Activated B cell treated with CpG ODN at 0.5 μM for 24 hours (primary cell): Measurements from ENCODE around the gene GABBR2. TPM values are rescaled to one million over a fixed set of nuclear protein-coding genes. Genes with fewer than 3 reads are reported as not detected.

Source experiments
- ATAC-seq: fragments of 200-7000 bp; cut with Tn5 transposase; one replicate; pipeline ENCODE4 v1.10.0; 2021; ENCODE audit warnings: low read depth, mild to moderate bottlenecking, moderate library complexity
- CTCF ChIA-PET: fragments of 350-600 bp; sonication (Branson Sonifier 250); formaldehyde crosslinking; loops from one replicate; lab custom pipeline; 2021; ENCODE audit warnings: antibody characterized with exemption; lab: Charles Lee
- POLR2A ChIA-PET: fragments of 350-600 bp; sonication (Branson Sonifier 250); formaldehyde crosslinking; loops from one replicate; lab custom pipeline; 2021; ENCODE audit warnings: antibody characterized with exemption; lab: Charles Lee
- DNase-seq: peaks from one replicate; pipeline ENCODE4 v3.0.0; 2022
- H3K27ac Mint-ChIP-seq: one replicate; pipeline ENCODE4 v1.8.0; 2020; ENCODE audit warnings: mixed read lengths
- H3K27me3 Mint-ChIP-seq: one replicate; pipeline ENCODE4 v1.8.0; 2021; ENCODE audit warnings: mixed read lengths
- H3K36me3 Mint-ChIP-seq: one replicate; pipeline ENCODE4 v1.8.0; 2021; ENCODE audit warnings: low read depth, mixed read lengths
- H3K4me1 Mint-ChIP-seq: one replicate; pipeline ENCODE4 v1.8.0; 2021; ENCODE audit warnings: mixed read lengths
- H3K4me3 Mint-ChIP-seq: one replicate; pipeline ENCODE4 v1.8.0; 2020; ENCODE audit warnings: mild to moderate bottlenecking, mixed read lengths
- H3K9me3 Mint-ChIP-seq: one replicate; pipeline ENCODE4 v1.8.0; 2020; ENCODE audit warnings: mixed read lengths
- intact Hi-C: fragments of 100-400 bp; cut with micrococcal nuclease; formaldehyde crosslinking; loops from one replicate; pipeline ENCODE4 v1.15.1; 2024
- total RNA-seq: library from RNA; stranded (reverse); gene quantifications from 2 replicates; pipeline ENCODE4 v1.2.3, GENCODE V29; 2022
- TF ChIP-seq, protein P1 (sequence below): fragments of 200-600 bp; IDR thresholded peaks from one replicate; pipeline ENCODE4 v1.8.0; 2022; ENCODE audit warnings: antibody characterized with exemption, mild to moderate bottlenecking

GABBR2 gene
- total RNA-seq, 1 donor from 2014 or later: not detected

GRCh38 chr9:98611319-98611718 is 97.4 kb downstream of the GABBR2 start:
- ChIA-PET POLR2A (no interaction called here), CTCF (no interaction called here)
- H3K4me3 Mint-ChIP-seq: no peak overlapping the region
- TF ChIP-seq, protein P1, sequence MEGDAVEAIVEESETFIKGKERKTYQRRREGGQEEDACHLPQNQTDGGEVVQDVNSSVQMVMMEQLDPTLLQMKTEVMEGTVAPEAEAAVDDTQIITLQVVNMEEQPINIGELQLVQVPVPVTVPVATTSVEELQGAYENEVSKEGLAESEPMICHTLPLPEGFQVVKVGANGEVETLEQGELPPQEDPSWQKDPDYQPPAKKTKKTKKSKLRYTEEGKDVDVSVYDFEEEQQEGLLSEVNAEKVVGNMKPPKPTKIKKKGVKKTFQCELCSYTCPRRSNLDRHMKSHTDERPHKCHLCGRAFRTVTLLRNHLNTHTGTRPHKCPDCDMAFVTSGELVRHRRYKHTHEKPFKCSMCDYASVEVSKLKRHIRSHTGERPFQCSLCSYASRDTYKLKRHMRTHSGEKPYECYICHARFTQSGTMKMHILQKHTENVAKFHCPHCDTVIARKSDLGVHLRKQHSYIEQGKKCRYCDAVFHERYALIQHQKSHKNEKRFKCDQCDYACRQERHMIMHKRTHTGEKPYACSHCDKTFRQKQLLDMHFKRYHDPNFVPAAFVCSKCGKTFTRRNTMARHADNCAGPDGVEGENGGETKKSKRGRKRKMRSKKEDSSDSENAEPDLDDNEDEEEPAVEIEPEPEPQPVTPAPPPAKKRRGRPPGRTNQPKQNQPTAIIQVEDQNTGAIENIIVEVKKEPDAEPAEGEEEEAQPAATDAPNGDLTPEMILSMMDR: no peak
- H3K27me3 Mint-ChIP-seq: peaks cover 13% of the 10 kb centered on the region
- DNase-seq: no peak
- no peak for ATAC-seq
- no peaks in the 10 kb centered on the region for H3K4me1 Mint-ChIP-seq
- intact Hi-C loops: no loop called here
- H3K9me3 Mint-ChIP-seq: no peaks in the 10 kb centered on the region
- no peaks in the 10 kb centered on the region for H3K36me3 Mint-ChIP-seq
- H3K27ac Mint-ChIP-seq: no peak overlapping the region

DNA sequence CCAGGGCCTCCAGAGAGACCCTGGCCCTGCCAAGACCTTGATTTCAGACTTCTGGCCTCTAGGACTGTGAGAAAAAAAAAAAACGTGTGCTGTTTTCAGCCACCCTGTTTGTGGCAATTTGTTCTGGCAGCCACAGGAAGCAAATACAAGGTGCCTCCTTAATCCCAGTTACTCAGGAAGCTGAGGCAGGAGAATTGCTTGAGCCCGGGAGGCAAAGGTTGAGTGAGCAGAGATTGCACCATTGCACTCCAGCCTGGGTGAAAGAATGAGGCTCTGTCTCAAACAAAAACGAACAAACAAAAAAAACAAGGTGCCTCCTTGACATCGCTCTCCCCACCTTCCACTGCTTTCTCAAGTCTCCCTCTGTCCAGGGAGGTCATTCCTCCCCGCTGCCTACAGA is 98.0 kb downstream of the GABBR2 start:
- Mint-ChIP-seq H3K4me3 (no peak overlapping the region), H3K9me3 (no peaks in the 10 kb centered on the region), H3K36me3 (no peaks in the 10 kb centered on the region), H3K27ac (no peak overlapping the region), H3K27me3 (peaks cover 13% of the 10 kb centered on the region), H3K4me1 (no peaks in the 10 kb centered on the region)
- DNase-seq: no peak
- no peak for ATAC-seq
- TF ChIP-seq, protein P1: no peak
- ChIA-PET POLR2A (no interaction called here), CTCF (no interaction called here)
- intact Hi-C loops: no loop called here

- ChIA-PET CTCF (no interaction called here), POLR2A (no interaction called here)
- intact Hi-C loops: no loop called here
- H3K4me3 Mint-ChIP-seq: no peak overlapping the region
- H3K4me1 Mint-ChIP-seq: no peaks in the 10 kb centered on the region
- DNase-seq (no peak), ATAC-seq (no peak)
- H3K36me3 Mint-ChIP-seq: no peaks in the 10 kb centered on the region
- peaks cover 9% of the 10 kb centered on the region for H3K27me3 Mint-ChIP-seq
- H3K27ac Mint-ChIP-seq: no peak overlapping the region
- TF ChIP-seq, protein P1: no peak
- no peaks in the 10 kb centered on the region for H3K9me3 Mint-ChIP-seq
Observed at GRCh38 chr9:98610211-98610610, 98.5 kb downstream of the GABBR2 start.

GRCh38 chr9:98609646-98610045 is 99.1 kb downstream of the GABBR2 start:
- peaks cover 8% of the 10 kb centered on the region for H3K27me3 Mint-ChIP-seq
- intact Hi-C loops: no loop called here
- ChIA-PET POLR2A (no interaction called here), CTCF (no interaction called here)
- H3K9me3 Mint-ChIP-seq: no peaks in the 10 kb centered on the region
- no peaks in the 10 kb centered on the region for H3K4me1 Mint-ChIP-seq
- H3K4me3 Mint-ChIP-seq: no peak overlapping the region
- H3K36me3 Mint-ChIP-seq: no peaks in the 10 kb centered on the region
- no peak overlapping the region for H3K27ac Mint-ChIP-seq
- TF ChIP-seq, protein P1: no peak
- ATAC-seq (no peak), DNase-seq (no peak)

GRCh38 chr9:98607787-98608186 is 100.9 kb downstream of the GABBR2 start:
- Mint-ChIP-seq H3K9me3 (no peaks in the 10 kb centered on the region), H3K36me3 (no peaks in the 10 kb centered on the region), H3K27me3 (peaks cover 8% of the 10 kb centered on the region), H3K27ac (no peak overlapping the region), H3K4me3 (no peak overlapping the region), H3K4me1 (no peaks in the 10 kb centered on the region)
- TF ChIP-seq, protein P1: no peak
- ChIA-PET CTCF (no interaction called here), POLR2A (no interaction called here)
- intact Hi-C loops: no loop called here
- DNase-seq: no peak
- no peak for ATAC-seq
